Cardiac fibroblast (primary cell): ENCODE measurements around the gene SNX27.

ENCODE experiments used
- DNase-seq, 2 donors: peaks; one replicate each; pipeline versions ENCODE4 v3.0.0 to v3.0.0-alpha.2; 2010; ENCODE audit warnings: low read depth in 2 of 2
- H3K4me3 ChIP-seq, 2 donors: replicated peaks in 1 of 2; 1 replicate in 1 of 2; 2 replicates in 1 of 2; pipeline ENCODE4 v1.5.1; 2011; ENCODE audit warnings: low read depth in 2 of 2, low read length in 2 of 2, mild to moderate bottlenecking in 2 of 2, moderate library complexity in 1 of 2
- TF ChIP-seq, protein P1 (sequence below): IDR thresholded peaks from one replicate; pipeline ENCODE4 v1.5.1; 2011; ENCODE audit warnings: low read depth, mild to moderate bottlenecking, low read length, inconsistent platforms

Gene SNX27

DNA sequence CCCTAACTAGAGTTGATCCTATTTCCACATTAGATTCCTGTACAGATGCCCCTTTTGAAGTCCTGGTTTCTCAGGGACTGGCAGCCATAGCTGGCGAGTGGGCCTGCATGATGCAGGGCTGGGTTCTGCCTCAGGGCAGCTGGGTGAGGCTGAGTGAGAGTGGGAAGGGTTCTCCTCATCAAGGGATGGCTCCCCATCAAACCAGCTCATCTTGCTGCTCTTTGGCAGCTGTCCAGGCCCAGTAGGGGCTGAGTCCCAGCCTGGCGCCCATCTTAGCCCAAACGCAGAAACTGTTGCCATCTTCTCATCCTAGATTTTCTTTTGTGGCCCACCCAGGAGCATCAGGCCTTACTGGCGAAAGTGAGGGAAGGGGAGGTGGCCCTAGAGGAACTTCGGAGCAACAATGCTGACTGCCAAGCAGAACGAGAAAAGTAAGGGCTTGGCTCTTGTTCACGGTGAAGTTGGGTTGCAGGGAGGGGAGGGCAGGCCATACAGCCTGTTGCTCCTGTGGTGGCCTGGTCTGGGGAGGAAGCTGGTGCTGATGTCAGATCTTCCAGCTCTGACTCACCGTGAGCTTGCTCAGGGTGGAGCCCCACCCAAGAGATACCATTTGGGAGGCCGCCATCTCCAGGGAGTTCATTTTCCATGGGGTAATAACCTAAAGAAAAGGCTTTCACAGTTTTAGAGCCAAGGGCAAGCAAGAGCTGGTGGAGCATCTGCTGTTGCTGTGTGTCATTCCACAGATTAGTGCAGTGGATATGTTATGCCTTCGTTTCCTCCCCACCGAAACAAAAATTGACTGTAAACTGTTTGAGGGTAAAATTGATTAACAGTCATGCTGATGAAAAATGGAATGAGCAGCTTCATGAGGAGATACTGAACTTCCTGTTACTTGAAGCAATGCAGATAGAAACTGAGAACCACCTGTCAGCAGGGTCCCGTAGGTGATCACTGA lies 37.0 kb upstream of the SNX27 start:
- peak; percentile 88 to 94 for DNase-seq
- H3K4me3 ChIP-seq = no peak overlapping the region
- TF ChIP-seq, protein P1, sequence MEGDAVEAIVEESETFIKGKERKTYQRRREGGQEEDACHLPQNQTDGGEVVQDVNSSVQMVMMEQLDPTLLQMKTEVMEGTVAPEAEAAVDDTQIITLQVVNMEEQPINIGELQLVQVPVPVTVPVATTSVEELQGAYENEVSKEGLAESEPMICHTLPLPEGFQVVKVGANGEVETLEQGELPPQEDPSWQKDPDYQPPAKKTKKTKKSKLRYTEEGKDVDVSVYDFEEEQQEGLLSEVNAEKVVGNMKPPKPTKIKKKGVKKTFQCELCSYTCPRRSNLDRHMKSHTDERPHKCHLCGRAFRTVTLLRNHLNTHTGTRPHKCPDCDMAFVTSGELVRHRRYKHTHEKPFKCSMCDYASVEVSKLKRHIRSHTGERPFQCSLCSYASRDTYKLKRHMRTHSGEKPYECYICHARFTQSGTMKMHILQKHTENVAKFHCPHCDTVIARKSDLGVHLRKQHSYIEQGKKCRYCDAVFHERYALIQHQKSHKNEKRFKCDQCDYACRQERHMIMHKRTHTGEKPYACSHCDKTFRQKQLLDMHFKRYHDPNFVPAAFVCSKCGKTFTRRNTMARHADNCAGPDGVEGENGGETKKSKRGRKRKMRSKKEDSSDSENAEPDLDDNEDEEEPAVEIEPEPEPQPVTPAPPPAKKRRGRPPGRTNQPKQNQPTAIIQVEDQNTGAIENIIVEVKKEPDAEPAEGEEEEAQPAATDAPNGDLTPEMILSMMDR = no peak

DNA sequence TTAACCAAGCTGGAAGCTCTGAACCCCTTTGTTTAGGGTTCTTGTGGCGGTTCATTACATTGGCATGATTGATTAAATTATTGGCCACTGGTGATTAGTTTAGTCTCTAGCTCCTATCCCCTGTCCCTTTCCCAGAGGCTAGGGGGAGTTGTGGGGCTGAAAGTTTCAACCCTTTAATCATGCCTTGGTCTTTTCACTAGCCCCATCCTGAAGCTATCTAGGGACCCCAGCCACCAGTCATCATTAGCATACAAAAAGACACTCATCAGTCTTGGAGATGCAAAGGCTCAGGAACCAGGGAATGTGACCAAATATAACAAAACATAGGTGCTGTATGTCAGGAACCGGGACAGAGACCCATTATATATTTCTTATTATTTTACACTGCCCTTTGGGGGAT lies 34.7 kb upstream of the SNX27 start:
- no peak for DNase-seq
- H3K4me3 ChIP-seq = no peak overlapping the region
- TF ChIP-seq, protein P1 = no peak

DNA sequence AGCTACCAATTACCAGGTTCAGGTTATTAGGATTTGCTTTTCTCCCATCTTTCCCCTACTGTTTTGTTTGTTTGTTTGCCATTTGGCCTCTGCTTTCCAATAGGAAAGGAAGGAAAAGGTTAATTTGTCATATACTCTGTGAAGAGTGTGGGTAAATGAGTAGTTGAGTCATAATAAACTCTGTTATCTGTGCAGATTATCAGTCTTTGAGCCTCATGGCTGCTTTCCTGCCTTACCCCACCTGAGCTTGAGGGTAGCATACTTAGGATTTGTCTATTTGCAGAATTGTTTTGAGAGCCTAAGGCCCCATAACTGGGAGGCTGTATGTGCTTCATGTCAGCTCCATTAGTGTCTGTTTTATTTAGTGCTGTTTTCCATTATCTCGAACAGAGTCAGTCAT lies 32.9 kb upstream of the SNX27 start:
- TF ChIP-seq, protein P1 = no peak
- DNase-seq = no peak
- H3K4me3 ChIP-seq = no peak overlapping the region

DNA sequence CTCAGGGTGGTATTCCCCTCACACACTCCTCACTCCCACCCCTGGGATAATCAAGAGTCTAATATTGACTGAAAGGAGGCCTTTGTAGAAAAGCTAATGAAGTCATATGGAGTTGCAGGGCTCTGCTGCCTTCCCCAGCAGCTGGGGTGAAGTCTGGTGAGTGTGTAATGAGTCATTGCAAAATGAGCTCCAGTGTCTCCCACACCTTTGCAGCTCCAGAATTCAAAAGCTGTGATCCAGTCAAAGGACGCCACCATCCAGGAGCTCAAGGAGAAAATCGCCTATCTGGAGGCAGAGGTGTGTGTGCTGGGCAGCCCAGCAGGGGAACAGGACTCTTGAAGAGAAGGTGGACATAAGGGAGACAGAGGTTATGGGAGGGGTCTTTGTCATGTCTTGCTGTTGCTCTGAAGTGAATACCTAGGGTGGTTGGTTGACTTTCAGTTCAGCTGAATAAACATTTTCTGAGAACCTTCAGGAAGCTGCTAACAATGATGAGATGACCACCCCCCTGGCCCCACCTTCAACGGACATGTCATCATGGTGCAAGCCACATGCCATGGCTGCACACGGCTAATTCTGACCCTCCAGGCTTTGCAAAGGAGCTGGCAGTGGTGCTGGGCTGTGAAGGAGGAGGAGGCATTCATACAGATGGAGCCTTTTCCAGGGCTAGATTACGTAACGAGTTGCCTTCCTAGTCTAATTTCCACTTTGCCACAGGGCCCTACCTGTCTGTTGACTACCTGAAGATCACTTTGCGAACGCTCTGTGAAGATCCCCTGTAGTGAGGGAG lies 32.2 kb upstream of the SNX27 start:
- peak; percentile 16 to 64 for DNase-seq

DNA sequence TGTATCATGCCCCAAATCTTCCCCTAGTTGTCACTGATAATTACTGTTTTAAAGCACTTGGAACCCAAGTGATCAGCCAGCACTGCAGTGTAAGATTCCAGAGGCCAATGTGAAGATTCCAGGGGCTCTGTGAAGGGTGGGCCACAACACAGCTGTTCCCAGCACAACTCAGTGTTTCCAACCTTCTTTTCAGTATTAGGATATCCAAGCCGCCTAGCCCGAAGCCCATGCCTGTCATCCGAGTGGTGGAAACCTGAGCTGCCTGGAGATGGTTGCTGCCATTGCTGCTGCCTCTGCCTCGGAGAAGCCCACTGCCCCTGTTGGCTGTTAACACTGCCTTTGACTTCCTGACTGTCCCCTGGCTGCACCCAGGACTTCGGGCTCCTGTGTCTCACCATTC lies 30.4 kb upstream of the SNX27 start:
- H3K4me3 ChIP-seq = no peak overlapping the region
- DNase-seq = no peak
- TF ChIP-seq, protein P1 = no peak

More for the DNA sequence above, 32.2 kb upstream of the SNX27 start:
- no peak overlapping the region for H3K4me3 ChIP-seq
- TF ChIP-seq, protein P1 = no peak

DNA sequence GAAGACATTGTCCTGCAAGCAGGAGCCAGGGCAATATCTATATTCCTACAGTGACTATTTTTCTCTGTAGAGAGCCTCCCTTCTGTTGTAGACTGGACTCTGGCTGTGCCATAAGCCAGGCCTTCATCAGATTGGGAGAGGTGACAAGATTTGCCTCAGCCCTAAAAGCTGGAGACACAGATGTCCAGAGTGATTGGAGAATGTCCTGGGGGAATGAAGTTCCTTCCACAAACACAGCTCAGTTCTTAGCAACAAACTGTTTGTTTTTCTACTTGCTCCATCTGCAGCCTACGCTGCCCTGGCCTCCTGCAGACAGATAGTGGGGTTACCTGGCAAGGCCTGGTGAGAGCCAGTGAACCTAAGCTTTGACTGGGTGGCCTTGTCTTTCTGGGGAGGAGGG lies 29.9 kb upstream of the SNX27 start:
- TF ChIP-seq, protein P1 = no peak
- no peak overlapping the region for H3K4me3 ChIP-seq
- no peak for DNase-seq
